Measurements from ENCODE around the gene TRAM2.

Gene TRAM2

DNA sequence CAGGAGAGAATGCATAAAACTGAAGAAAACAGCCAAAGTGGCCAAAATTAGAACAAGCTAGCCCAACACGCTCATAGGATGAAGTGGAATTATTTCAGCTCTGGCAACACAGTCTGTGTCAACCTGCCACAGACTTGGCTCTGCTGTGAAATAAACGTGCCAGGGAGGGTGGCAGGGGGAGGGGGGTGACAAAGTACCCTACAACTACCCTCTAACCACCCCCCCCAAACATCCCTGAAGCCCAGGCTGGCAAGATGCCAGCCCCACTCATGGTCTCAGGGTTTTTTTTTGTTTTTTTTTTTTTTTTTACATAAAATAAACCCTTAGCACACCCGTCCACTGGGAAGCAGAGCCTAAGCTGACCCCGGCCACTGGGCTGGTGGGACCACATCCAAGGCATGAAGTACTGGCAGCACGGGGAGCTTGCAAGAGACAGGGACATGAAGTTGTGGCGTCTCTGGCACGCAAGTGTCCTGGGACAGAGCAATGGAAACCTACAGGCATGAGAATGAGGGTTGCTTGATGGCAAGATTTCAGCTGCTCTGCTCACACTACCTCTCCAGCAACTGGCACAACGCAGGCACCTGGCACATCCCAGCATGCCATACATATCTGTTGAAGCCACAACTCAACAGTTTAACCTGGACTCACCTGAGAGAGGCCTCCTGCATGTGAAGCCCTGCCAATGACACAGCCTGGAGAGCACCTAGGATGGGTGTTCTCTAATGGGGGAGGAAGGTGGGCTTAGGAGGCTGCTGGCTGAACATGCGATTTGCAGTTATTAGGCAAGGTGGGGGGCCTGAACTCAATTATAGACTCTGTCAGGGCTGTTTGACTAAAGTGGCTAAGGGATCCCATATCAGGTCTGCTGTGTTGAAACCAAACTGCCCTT is 76.4 kb downstream of the TRAM2 start:
- Histone ChIP-seq H3K27ac (ENCODE audit: low read depth, low read length) (no peak overlapping the region), H3K79me2 (ENCODE audit: insufficient read depth, low read length) (no peaks in the 10 kb centered on the region), H3K4me2 (ENCODE audit: low read depth, low read length, poor library complexity, severe bottlenecking) (no peak overlapping the region)

DNA sequence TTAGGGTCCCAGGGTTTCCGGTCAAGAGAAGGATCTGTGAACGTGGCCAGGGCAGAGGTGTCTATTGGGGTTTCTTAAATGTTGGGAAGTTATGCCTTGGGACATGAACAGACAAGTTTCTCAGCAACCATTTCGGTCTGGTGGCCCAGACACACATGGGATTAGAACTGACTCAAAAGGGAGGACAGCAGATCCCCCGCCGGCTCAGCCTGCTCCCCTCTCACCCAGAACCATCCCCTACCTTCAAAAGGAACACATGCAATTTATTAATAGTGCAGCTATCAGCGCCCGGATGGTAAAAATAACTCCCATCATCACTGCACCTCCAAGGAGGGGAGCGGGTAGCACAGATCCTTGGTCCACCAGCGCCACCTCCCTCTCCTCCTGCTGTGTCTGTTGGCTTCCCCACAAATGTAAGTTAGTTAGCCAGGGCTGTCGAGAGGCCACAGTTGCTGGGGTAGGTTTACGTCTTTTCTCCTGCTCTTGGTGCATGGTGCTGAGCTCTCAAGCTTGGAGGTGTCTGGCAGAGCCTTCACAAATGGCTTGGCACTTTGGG is 77.1 kb downstream of the TRAM2 start:
- Histone ChIP-seq H3K4me2 (ENCODE audit: low read depth, low read length, poor library complexity, severe bottlenecking) (no peak overlapping the region), H3K4me3 (ENCODE audit: insufficient read depth, low read length, poor library complexity, severe bottlenecking) (no peak overlapping the region), H3K9me2 (replicated peaks; ENCODE audit: insufficient read depth, low read length) (no peaks in the 10 kb centered on the region), H3F3A (ENCODE audit: insufficient read depth) (peaks cover 18% of the 10 kb centered on the region), H3K9me3 (ENCODE audit: insufficient read depth, low read length) (no peaks in the 10 kb centered on the region), H3K9ac (ENCODE audit: low read length) (no peak overlapping the region), H3K27ac (ENCODE audit: low read depth, low read length) (peak overlapping the region; percentile 70), H2AFZ (ENCODE audit: low read depth, low read length, severe bottlenecking) (no peak overlapping the region), H3K36me3 (ENCODE audit: low read length) (no peaks in the 10 kb centered on the region), H3K79me2 (ENCODE audit: insufficient read depth, low read length) (no peaks in the 10 kb centered on the region), H4K20me1 (ENCODE audit: low read depth, low read length) (no peaks in the 10 kb centered on the region), H3K27me3 (ENCODE audit: low read length) (no peaks in the 10 kb centered on the region)
- no peak for TF ChIP-seq EZH2phosphoT487 (conservative IDR thresholded peaks at IDR 0.05; ENCODE audit: low read length)
- TF ChIP-seq, protein P1, sequence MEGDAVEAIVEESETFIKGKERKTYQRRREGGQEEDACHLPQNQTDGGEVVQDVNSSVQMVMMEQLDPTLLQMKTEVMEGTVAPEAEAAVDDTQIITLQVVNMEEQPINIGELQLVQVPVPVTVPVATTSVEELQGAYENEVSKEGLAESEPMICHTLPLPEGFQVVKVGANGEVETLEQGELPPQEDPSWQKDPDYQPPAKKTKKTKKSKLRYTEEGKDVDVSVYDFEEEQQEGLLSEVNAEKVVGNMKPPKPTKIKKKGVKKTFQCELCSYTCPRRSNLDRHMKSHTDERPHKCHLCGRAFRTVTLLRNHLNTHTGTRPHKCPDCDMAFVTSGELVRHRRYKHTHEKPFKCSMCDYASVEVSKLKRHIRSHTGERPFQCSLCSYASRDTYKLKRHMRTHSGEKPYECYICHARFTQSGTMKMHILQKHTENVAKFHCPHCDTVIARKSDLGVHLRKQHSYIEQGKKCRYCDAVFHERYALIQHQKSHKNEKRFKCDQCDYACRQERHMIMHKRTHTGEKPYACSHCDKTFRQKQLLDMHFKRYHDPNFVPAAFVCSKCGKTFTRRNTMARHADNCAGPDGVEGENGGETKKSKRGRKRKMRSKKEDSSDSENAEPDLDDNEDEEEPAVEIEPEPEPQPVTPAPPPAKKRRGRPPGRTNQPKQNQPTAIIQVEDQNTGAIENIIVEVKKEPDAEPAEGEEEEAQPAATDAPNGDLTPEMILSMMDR (IDR thresholded peaks at IDR 0.05; ENCODE audit: insufficient read depth, low read length, poor library complexity, severe bottlenecking), result peak; percentile 17

More for the DNA sequence above, 76.4 kb downstream of the TRAM2 start:
- Histone ChIP-seq H3K9me2 (replicated peaks; ENCODE audit: insufficient read depth, low read length) (no peaks in the 10 kb centered on the region), H3K27me3 (ENCODE audit: low read length) (no peaks in the 10 kb centered on the region), H4K20me1 (ENCODE audit: low read depth, low read length) (no peaks in the 10 kb centered on the region), H3F3A (ENCODE audit: insufficient read depth) (peaks cover 18% of the 10 kb centered on the region), H2AFZ (ENCODE audit: low read depth, low read length, severe bottlenecking) (no peak overlapping the region), H3K9ac (ENCODE audit: low read length) (no peak overlapping the region), H3K36me3 (ENCODE audit: low read length) (no peaks in the 10 kb centered on the region), H3K4me3 (ENCODE audit: insufficient read depth, low read length, poor library complexity, severe bottlenecking) (no peak overlapping the region), H3K9me3 (ENCODE audit: insufficient read depth, low read length) (no peaks in the 10 kb centered on the region)
- TF ChIP-seq, protein P1 (IDR thresholded peaks at IDR 0.05; ENCODE audit: insufficient read depth, low read length, poor library complexity, severe bottlenecking), result no peak
- no peak for TF ChIP-seq EZH2phosphoT487 (conservative IDR thresholded peaks at IDR 0.05; ENCODE audit: low read length)

DNA sequence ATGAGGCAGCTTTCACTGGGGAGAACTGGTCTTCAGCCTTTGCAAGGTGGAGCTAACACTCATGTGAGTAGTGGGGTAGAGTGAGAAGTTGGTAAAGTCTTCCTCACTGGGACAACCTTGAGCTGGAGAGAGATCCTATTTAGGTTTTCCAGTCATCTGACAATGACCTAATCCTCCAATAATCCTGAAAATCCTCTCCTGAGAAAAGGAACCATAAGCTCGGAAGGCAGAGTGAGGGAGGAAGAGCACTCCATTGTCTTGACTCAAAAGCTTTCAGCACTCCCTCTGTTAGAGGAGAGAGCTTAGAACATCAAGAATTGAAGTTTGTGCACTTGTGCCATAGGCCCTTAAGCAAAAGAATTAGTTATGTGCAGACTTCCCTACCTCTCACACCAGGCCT is 77.8 kb downstream of the TRAM2 start:
- Histone ChIP-seq H2AFZ (ENCODE audit: low read depth, low read length, severe bottlenecking) (no peak overlapping the region), H3K9ac (ENCODE audit: low read length) (no peak overlapping the region), H3K27ac (ENCODE audit: low read depth, low read length) (peak overlapping the region; percentile 70), H4K20me1 (ENCODE audit: low read depth, low read length) (no peaks in the 10 kb centered on the region), H3F3A (ENCODE audit: insufficient read depth) (peaks cover 18% of the 10 kb centered on the region), H3K4me2 (ENCODE audit: low read depth, low read length, poor library complexity, severe bottlenecking) (no peak overlapping the region), H3K9me2 (replicated peaks; ENCODE audit: insufficient read depth, low read length) (no peaks in the 10 kb centered on the region), H3K4me3 (ENCODE audit: insufficient read depth, low read length, poor library complexity, severe bottlenecking) (no peak overlapping the region), H3K9me3 (ENCODE audit: insufficient read depth, low read length) (no peaks in the 10 kb centered on the region), H3K79me2 (ENCODE audit: insufficient read depth, low read length) (no peaks in the 10 kb centered on the region), H3K36me3 (ENCODE audit: low read length) (no peaks in the 10 kb centered on the region), H3K27me3 (ENCODE audit: low read length) (no peaks in the 10 kb centered on the region)
- no peak for TF ChIP-seq EZH2phosphoT487 (conservative IDR thresholded peaks at IDR 0.05; ENCODE audit: low read length)
- TF ChIP-seq, protein P1 (IDR thresholded peaks at IDR 0.05; ENCODE audit: insufficient read depth, low read length, poor library complexity, severe bottlenecking), result no peak
